Kidney tubule cell (primary cell): ENCODE results near the gene C6orf132.
A peak's percentile ranks its signal among the peaks of the same experiment; 100 is the strongest.
"Not testable (repeated sequence)": the region's sequence is repeated elsewhere in the genome, so short reads cannot be mapped to it uniquely, and the experiment has no call there.

Source experiments
- DNase-seq: peaks from one replicate; pipeline ENCODE4 v3.0.0-alpha.2; 2018; ENCODE audit warnings: low spot score

Gene C6orf132

DNA sequence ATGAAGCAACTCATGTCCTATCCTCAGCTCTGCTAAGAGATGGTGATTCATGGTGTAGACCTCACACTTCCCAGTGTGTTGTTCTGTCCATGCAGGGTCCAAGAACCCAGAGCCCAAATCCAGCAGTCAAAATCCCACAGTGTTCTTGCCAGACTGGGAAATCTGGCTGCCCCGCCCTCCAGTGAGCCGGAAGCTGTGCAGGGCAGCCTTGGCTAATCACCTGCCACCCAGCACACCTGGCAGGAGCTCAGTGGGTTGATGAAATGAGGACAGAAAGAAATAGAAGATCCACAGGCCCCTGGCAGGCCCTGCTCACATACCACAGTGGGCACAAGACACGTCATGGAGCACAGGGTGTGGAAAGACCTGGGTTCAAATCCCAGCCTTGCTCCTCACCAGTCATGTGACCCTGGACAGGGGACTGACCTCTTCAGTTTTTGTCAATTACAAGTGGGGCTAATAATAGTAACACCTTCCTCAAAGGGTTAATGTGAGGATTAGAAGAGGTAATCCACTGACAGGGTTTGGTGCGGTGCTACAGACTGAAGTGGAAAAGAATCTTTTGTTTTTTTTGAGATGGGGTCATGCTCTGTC is 17.1 kb upstream of the C6orf132 start:
- DNase-seq = no peak

DNA sequence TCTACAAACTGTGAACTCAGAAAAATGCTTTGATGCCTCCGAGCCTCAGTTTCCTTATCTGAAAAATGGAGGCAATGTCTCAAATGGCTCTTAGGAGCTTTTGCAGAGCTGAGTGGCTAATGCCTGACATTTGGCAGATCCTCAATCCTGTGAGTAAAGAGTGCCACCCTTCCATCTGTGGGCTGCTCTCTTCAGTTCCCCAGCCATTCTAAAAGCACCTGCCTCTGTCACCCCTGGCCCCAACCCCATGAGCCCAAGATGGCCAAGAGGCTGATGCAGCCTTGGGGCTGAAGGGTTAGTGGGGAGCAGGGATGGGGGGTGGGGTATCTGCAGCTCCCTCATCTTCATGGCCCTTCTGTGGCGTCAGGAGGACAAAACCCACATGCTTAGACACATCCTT is 16.2 kb upstream of the C6orf132 start:
- no peak for DNase-seq

DNA sequence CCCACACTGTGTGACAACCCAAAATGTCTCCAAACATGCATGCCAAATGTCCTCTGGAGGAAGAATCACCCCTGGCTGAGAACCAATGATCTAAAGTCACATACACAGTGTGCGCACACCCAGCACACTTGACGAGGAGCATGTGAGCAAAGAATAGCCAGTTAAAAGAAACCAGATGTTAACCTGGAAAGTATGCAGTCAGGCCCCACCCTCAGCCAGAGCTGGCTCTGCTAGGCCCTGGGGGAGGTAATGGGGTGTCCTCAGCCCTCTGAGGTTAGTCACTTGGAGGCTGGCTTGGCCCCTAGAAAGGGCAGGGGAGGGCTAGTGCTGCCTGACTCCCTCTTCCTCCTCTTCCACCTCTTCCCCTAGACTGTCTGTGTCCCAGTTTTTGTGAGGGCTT is 15.6 kb upstream of the C6orf132 start:
- peak; percentile 13 for DNase-seq

DNA sequence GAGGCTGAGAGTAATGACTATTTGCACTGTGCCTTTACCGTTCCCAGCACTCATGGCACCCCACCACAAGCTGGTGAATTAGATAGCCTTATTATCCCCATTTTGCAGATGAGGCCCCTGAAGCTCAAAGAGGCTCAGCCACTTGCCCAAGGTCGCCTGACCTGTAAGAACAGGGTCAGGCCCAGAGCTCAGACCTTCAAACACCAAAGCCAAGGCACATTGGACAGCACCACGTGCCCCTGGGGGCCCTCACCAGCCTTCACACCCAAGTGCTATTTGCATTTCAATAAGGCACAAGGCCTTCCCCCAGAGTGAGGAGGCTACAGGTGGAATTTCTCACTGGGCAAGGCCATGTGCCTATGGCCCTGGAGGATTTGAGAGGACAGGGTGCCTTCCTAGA is 14.2 kb upstream of the C6orf132 start:
- no peak for DNase-seq

DNA sequence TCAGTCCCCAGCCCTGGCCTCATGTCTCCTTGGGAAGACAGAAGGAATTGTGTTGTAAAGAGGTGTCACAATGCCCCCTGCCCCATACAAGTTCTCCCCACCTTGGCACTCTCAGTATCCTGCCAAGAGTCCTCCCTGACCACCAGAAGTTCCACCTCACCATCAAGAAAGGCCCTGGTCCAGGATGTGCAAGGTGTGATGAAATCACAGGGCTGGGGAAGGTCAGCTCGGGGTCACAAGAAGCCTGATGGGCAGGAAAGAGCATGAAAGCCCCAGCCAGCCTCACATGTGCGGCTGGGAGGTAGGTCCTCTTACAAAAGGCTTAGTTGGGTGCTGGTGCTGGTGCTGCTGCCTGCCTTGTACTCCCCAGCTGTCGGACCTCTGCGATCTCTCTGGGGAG is 12.9 kb upstream of the C6orf132 start:
- DNase-seq = no peak

DNA sequence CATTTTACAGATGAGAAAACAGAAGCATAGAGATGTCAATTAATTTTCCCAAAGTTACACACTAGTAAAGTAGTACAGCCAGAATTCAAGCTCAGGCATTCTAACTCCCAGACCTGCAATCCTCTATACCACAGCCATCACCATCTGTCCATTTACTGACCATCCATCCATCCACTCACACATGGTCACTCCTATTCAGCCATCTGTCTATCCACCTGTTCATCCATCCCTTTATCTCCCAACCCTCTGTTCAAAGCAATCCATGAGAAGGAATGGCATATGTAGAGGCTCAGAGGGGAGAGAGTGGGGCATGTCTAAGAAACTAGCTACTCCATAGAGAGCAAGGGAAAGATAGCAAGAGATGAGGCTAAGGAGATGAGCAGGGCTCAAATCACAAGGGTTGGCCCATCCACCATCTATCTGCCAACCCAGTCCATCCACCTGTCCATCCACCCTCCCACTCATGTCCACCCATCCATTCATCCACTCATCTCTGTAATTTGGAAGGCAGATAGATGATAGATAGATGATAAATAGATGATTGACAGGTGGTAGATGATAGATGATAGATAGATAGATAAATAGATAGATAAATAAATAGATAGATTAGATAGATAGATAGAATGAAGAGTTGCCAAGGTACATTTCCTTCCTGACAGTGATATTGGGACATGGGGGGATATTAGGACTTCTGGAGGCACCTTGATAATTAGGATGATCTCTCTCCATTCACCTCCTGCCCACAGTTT is 12.2 kb upstream of the C6orf132 start:
- no peak for DNase-seq

DNA sequence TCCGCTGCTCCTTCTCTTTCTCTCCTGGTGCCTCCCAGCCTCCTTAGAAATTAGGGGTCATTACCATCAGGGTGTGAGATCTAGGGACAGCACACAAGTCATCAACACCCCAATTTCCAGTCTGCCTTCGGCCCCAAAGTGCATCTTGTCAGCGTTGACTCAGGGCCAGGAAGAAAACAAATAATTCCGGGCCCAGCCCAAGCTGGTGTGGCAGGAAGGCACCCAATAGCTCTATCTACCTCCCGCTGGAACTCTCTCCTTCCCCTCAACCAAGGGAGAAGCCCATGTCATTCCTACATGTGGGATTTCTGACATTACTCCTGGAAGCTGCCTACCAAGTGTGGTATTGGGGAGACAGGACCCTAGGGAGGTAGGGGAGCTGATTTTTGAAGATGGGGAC is 11.5 kb upstream of the C6orf132 start:
- no peak for DNase-seq

DNA sequence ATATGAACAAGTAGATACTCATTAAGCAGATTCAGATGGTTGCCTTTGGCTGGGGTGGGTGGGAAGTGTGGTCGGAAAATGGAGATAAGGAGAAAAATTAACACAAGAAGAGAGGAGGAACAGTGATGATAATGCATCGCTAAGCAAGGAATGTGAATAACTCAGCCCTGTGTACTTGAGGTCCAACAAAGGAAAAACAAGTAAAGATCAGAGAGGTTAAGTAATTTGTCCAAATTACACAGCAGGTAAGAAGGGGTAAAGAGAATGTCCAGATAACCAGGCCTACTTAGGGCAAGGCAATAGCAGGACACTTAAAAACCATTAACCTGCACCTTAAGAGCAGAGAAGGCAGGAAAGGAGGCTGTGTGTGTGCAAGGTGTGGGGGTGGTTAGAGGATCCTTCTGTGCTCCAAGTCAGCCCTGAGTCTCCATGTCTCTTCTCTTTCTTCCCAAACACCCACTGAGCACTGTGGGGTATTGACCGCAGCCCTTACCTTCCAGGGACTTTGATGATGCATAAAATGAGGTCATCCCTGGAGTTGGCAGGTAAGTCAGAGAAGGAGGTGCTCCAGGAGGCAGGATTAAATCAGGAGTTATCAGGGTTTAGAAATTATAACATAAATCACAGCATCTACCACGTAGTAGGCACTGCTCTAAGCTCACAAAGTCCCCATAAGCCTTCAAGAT is 10.3 kb upstream of the C6orf132 start:
- not testable (repeated sequence) for DNase-seq

DNA sequence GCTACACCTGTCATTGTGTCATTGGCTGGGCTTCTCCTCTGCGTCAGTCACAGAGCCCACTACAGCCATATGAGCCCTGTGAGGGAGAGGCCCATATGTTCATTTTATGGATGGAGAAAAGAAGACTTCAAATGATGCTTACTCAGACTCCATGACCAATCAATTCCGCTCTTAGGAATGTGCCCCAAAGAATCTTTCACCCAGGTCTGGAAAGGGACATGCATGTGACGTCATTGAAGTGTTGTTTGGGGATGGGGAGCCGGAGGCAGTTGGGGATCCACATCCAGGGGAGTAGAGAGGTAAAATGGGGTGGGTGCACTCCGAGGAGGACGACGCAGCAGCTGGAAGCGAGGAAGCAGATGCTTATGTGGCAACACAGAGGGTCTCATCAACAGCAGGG is 9.6 kb upstream of the C6orf132 start:
- no peak for DNase-seq

DNA sequence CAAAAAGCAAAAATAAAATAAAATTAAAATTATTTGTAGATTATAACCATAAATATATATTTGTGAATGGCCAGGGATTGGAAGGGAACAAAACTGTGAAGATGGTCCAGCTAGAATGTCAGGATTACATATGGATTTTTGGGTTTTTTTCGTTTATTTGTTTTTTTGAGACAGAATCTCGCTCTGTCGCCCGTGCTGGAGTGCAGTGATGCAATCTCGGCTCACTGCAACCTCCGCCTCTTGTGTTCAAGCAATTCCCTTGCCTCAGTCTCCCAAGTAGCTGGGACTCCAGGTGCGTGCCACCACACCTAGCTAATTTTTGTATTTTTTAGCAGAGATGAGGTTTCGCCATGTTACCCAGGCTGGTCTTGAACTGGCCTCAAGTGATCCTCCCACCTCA is 7.8 kb upstream of the C6orf132 start:
- DNase-seq = no peak

DNA sequence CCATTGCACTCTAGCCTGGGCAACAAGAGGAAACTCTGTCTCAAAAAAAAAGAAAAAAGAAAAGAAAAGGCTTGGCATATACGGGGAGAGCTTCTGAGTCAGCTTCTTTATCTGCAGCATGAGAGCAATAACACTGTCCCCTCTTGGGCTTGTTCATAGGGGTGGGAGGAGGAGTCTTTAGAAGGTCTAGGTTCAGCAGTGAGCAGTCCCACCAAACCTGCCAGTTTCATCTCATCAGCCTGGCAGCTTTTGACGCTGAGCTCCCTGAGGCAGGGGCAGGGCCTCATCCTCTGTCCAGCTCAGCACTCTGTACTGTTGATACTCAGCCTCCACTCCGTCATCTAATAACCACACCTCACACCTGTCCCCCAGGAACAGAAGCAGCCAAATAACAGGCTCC is 5.6 kb upstream of the C6orf132 start:
- DNase-seq = no peak

DNA sequence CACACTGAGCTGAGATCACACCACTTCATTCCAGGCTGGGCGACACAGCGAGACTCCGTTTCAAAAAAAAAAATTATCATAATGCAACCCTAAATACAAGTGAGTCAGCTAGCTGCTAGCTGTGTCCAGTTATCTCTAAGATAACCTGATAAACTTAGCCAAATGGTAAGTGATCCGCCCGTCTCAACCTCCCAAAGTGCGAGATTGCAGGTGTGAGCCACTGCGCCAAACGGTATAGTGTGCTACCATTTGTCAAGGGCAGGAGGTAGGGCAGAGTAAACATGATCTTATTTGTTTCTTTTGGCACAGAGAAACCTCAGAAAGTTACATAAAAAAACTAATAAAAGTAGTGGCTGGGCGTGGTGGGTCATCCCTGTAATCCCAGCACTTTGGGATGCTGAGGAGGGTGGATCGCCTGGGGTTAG is 4.7 kb upstream of the C6orf132 start:
- DNase-seq = no peak

DNA sequence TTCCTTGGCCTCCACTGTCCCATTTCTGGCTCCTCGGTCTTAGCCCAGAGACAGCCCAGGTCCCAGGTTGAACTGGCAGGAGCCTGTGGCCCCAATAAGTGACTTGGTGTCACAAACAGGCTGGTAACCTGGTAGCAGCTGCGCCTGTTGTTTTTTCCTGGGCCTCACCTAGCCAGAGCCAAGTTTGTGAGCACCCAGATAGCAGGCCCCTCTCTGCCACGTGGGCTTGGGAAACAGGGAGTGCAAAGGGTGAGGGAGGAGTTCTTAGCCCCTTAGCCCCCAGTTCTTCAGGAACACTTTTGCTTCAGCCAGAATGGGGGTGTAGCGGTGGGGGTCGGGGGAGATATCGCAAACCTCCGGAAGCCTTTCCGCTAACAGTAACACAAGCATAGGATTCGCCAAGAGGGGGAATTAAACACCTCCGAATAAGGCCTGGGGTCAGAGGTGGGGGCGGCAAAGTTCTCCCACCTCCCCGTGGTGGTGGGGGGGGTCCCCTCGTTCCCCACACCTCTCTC is 760 bp downstream of the C6orf132 start:
- DNase-seq = no peak

DNA sequence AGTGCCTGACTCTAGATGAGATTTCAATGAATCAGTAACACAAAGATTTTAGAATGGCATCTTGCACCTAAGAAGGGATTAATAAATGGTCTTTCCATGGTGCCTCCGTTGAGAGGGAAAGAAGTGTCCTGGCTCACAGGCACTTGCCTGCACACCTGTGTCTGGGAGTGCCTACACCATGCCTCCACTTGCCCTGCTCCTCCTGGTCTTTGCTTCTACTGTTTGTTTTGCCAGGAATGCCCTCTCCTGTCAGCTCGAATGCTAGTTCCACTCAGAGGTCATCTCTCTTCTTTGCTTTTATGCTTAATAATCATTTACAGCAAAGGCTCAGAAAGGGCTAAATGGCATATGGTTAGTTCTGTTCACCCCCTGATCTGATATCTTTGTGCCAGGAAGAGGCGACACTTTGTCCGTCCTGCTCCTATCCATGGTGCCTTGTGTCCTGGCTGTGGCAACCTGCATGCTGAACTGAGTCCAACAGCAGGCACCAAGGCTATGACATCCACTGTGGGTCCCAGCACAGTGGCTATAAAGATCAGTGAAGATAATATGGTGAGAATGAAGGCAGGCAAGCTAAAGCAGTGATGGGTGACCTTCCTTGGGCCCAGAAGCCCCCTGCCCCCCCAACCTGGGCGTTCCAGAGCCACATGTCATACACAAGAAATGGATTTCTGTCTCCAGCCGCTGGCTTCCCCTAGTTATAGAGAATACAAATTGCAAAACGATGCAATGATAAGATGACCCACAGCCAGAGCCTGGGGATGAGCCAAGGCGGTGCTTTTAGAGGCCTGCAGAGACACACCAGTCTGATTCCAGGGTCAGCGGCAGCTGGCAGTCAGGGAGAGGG is 1.4 kb downstream of the C6orf132 start:
- no peak for DNase-seq

DNA sequence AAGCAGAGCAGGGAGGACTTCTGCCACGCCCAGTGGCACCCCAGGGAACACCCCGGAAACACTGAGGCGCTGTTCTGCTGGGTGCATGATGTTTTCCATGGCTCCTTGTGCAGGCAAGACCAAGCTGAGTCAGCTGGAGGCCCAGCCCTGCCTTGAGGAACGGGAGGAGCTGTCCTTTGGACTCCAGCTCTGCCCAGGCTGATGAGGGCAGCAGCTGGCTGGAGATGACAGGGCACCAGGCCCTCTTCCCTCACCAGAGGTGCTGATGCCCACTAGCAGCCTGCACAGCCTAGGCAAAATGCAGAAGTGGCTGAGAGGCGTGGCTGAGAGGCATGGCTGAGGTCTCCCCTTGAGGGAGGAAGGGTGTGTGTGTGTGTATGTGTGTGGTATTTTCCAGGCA is 2.4 kb downstream of the C6orf132 start:
- peak; percentile 80 for DNase-seq

DNA sequence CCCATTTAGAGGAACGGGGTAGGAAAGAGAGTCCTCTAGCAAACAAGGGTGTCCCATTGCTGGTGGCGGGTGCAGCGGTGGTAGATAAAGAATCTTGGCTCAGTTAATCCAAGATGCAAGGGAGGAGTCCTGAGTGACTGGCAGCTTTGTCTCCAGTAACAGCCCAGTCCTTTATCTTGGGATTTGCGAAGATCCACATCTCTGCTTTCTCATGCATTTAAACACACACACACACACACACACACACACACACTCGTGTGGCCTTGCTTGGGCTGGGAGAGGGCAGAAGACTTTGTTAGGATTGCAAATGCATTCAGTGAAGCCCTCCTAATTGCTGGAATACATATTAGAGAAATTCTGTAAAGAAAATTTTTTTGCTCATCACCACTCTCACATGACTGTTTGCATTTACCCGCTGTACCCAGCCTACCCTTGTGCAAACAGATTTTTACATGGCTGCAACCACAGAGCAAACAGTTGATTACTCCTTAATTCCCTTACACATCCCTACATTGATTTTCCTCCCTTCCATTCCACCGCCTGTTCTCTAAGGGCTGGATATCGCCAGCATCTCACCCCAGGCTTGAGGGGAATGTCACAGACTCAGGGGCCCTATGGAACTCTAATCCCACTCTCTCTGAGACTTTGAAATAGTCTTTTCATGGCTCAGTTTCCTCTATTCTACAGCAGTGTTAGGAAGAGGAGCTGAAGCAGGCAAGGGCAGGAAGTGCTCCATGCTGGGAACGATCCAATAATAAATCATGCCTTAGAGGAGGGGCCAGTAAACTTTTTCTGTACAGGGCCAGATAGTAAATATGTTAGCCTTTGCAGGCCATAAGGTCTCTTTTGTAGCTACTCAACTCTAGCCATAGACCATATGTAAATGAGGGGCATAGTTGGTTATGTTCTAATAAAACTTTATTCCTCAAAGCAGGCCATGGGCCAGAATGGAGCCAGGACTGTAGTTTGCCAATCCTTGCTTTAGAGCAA is 3.5 kb downstream of the C6orf132 start:
- peak; percentile 39 for DNase-seq

DNA sequence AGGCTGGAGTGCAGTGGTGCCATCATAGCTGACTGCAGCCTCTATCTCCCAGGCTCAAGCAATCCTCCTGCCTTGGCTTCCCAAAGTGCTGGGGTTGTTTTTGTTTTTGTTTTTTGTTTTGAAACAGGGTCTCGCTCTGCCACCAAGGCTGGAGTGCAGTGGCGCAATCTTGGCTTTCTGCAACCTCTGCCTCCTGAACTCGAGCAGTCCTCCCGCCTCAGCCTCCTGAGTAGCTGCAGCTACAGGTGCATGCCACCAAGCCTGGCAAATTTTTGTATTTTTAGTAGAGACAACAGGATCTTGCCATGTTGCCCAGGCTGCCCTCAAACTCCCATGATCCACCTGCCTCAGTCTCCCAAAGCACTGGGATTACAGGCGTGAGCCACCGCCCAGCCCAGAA is 4.2 kb downstream of the C6orf132 start:
- no peak for DNase-seq

DNA sequence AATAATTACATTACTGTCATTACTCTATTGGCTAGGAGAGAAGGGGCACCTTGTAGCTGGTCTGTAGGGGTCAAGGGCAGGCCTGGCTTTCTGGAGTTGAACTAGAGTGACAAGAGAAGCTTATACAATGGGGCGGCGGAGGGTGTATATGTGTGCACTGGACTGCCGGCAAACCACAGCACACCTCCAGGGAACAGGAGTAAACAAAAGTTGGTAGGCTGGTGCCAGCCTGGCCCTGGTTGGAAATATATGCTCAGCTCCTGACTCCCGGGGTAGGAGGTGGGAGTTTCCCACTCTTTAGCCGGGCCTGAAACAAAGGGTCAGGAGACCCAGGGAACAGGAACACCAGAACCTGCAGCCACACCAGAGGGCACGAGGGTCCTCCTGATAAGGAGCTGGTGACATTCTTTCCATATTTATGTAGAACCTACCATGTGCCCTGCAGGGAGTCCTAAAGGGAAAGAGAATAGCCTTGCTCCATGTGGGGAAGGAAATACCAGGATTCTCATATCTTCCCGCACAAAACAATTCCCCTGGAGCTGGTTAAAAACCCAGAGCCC is 5.1 kb downstream of the C6orf132 start:
- DNase-seq = no peak

DNA sequence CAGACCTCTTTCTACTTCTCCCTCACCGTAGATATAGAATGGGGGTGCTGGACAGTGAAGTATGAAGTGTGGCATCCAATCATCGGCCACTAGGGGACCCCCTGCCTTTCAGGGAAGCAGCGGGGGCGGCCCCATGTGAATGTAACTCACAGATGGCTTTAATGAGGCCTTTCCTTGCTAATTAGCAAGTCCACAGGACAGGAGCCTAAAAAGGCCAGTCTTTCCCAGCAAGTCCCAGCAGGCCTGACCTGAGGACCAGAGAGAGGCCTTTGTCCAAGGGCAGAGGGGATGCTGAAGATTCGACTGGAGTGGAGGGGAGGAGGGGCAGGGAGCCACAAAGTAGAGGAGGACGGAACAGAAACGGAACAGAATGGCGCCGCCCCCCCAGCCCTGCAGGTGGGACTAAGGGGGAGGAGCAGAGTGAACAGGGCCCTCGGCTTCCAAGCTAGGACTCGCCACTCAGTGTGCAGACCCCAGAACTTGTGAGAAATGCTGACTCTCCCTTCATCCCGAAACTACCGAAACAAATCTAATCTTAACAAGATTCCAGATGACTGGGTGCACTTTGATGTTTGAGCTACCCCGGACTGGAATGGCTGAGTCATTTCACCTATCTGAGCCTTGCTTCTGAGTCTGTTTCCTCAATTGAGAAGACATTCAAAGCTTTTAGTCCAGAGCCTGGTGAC is 5.8 kb downstream of the C6orf132 start:
- DNase-seq = peak; percentile 88

DNA sequence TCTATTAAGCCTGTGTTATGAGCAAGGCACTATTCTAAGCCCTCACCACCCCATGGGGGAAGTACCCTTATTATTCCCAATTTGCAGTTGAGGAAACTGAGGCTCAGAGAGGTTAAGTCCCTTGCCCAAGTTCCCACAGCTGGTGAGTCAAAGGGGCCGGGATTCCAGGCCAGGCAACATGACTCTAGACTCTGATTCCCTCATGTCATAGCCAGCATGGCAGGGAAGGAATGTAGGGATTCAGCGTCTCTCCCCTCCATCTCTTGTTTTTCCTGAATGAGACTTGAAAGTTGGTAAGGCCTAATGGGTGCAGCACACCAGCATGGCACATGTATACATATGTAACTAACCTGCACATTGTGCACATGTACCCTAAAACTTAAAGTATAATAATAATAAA is 6.7 kb downstream of the C6orf132 start:
- no peak for DNase-seq
